Measurements from ENCODE around the gene POTEM.
"Not testable (repeated sequence)": the region's sequence is repeated elsewhere in the genome, so short reads cannot be mapped to it uniquely, and the experiment has no call there.

Gene POTEM

DNA sequence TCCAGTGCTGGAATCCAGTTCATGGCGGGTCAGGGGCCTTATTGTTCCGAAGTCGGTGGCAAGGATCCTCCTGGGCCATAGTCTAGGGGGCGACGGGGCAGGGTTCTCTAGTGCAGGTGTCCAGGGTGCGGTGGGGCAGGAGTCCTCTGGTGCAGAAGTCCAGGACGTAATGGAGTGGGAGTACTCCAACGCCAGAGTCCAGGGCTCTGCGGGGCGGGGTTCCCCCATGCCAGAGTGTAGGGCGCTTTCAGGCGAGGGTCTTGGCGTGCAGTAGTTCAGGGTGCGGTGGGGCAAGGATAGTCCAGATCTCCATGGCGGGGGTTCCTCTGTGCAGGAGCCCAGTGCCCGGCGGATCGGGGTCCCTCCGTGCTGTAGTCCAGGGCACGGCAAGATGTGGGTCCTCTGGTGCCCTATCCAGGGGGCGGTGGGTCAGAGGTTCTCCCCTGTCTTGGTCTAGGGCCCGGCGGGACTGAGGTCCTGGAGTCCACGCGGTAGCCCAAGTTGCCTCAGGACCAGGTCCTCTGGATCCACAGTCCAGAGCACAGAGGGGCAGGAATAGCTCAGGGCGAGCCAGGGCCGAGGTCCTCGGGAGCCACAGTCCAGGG lies 70.9 kb downstream of the POTEM start:
- not testable (repeated sequence) for DNase-seq

DNA sequence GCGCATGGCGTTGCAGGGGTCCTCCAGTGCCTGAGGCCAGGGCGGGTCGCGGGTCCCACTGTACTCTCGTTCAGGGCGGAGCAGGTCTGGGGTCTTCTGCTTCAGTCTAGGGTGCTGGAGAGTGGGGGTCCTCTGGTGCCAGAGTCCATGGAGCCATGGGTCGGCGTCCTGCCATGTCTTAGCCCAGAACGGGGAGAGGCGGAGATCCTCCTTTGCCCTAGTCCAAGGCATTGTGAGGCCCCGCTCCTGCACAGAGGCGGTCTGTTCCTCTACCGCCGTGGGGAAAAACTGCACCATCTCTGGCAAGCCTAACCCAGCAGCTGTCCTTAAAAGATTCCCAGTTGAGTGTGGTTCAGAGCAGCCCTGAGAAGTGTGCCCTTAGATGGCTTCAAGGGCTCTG lies 71.6 kb downstream of the POTEM start:
- not testable (repeated sequence) for DNase-seq

DNA sequence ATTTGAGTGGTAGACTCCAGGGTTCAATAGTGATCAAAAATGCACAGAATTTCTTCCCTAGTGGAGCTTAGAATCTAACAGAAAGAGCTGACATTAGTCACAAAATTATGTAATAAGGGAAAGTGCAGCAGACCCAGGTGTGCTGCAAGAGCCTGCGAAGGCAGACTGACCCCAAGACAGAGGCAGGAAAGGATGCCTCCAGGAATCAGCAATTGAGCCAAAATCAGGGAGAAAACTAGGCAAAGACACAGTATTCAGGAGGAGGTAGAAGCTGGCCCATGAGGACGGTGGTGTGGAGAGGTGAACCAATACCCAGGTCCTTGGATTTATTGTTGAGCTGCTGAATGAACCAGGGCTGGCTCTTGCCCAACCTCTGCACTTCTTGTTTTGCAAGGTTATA lies 76.2 kb downstream of the POTEM start:
- not testable (repeated sequence) for DNase-seq

All from CD4-positive, alpha-beta T cell treated with Interferon alpha-2 for 1 hour (primary cell).